ENCODE measurements around the gene HTR3D. TPM values are rescaled to one million over a fixed set of nuclear protein-coding genes. Genes with fewer than 3 reads are reported as not detected.
A peak's percentile ranks its signal among the peaks of the same experiment; 100 is the strongest.

The HTR3D gene
- total RNA-seq (not detected), polyA plus RNA-seq (not detected)
- long read RNA-seq, donor 1: 0 reads
- long read RNA-seq, donor 2: 0 reads
- long read RNA-seq, donor 3: 0 reads

- Histone ChIP-seq H3K36me3 (no peaks in the 10 kb centered on the region), H3K4me3 (no peak within 1 kb of the TSS), H3K9me3 (no peaks in the 10 kb centered on the region), H3K27ac (no peak within 1 kb of the TSS), H3K27me3 (no peaks in the 10 kb centered on the region), H3K4me1 (no peaks in the 10 kb centered on the region)
- DNase-seq (no peak), ATAC-seq (no peak)
- 63 to 76% (median 70%) methylated on average over 4 of the region's 4 CpGs for WGBS, 4 donors
- no peak for TF ChIP-seq POLR2A (IDR thresholded peaks at IDR 0.05)
- TF ChIP-seq CTCF (IDR thresholded peaks at IDR 0.05): no peak
- intact Hi-C loops (cut with DNase I): no loop called here
These were observed at the start of gene HTR3D for GRCh38 chr3:184031187-184031792. Gene HTR3D (plus strand): TSS chr3:184031742. CDS start chr3:184031742, 0 bp downstream.

GRCh38 chr3:183981990-183982644 is 49.4 kb upstream of the HTR3D start:
- intact Hi-C loops (cut with DNase I): no loop called here
- 87 to 95% (median 89%) methylated on average over 6 of the region's 6 CpGs for WGBS, 4 donors
- H3K36me3 ChIP-seq: peaks cover 0 to 98% (median 80%) of the 10 kb centered on the region in 9 donors
- H3K4me3 ChIP-seq: no peak overlapping the region
- TF ChIP-seq CTCF (IDR thresholded peaks at IDR 0.05) (no peak), POLR2A (IDR thresholded peaks at IDR 0.05) (no peak)
- DNase-seq (no peak), ATAC-seq (peak in 1 of 4 donors; percentile 38)
- H3K4me1 ChIP-seq: no peaks in the 10 kb centered on the region
- no peak overlapping the region for H3K27ac ChIP-seq
- no peaks in the 10 kb centered on the region for H3K9me3 ChIP-seq
- no peaks in the 10 kb centered on the region for H3K27me3 ChIP-seq

- TF ChIP-seq CTCF (IDR thresholded peaks at IDR 0.05) (no peak), POLR2A (IDR thresholded peaks at IDR 0.05) (no peak)
- Histone ChIP-seq H3K27me3 (no peaks in the 10 kb centered on the region), H3K9me3 (no peaks in the 10 kb centered on the region), H3K4me3 (no peak overlapping the region), H3K36me3 (peaks cover 0 to 99% (median 86%) of the 10 kb centered on the region in 9 donors), H3K27ac (no peak overlapping the region), H3K4me1 (no peaks in the 10 kb centered on the region)
- intact Hi-C loops (cut with DNase I): no loop called here
- no peak for DNase-seq
- 80 to 90% (median 84%) methylated on average over 4 of the region's 4 CpGs for WGBS, 4 donors
- ATAC-seq: no peak
These were observed 47.3 kb upstream of the HTR3D start for GRCh38 chr3:183984127-183984740.

All from heart left ventricle (tissue), 16 donors.